Measurements from ENCODE around the gene FRS3. TPM values are rescaled to one million over a fixed set of nuclear protein-coding genes. Genes with fewer than 3 reads are reported as not detected.

Gene FRS3
- total RNA-seq, 1 donor from 2014 or later: 3.3 TPM

GRCh38 chr6:41822021-41822420, 42.3 kb upstream of the FRS3 start:
- TF ChIP-seq CTCF (IDR thresholded peaks at IDR 0.05): no peak

GRCh38 chr6:41821266-41821665, 41.6 kb upstream of the FRS3 start:
- Mint-ChIP-seq H3K4me3 (ENCODE audit: unreplicated experiment) (no peak overlapping the region), H3K4me1 (ENCODE audit: low read depth) (peaks cover 29% of the 10 kb centered on the region), H3K27me3 (ENCODE audit: low read depth) (no peaks in the 10 kb centered on the region), H3K9me3 (ENCODE audit: low read depth) (no peaks in the 10 kb centered on the region), H3K27ac (ENCODE audit: unreplicated experiment) (no peak overlapping the region), H3K36me3 (ENCODE audit: low read depth) (peaks cover 2% of the 10 kb centered on the region)
- DNase-seq (ENCODE audit: low spot score): no peak
- no peak for TF ChIP-seq CTCF (IDR thresholded peaks at IDR 0.05)

More at GRCh38 chr6:41822021-41822420, 42.3 kb upstream of the FRS3 start:
- Mint-ChIP-seq H3K9me3 (ENCODE audit: low read depth) (no peaks in the 10 kb centered on the region), H3K27me3 (ENCODE audit: low read depth) (no peaks in the 10 kb centered on the region), H3K4me3 (ENCODE audit: unreplicated experiment) (no peak overlapping the region), H3K27ac (ENCODE audit: unreplicated experiment) (no peak overlapping the region), H3K4me1 (ENCODE audit: low read depth) (peaks cover 28% of the 10 kb centered on the region), H3K36me3 (ENCODE audit: low read depth) (peaks cover 2% of the 10 kb centered on the region)
- DNase-seq (ENCODE audit: low spot score): no peak

- Mint-ChIP-seq H3K36me3 (ENCODE audit: low read depth) (peaks cover 2% of the 10 kb centered on the region), H3K9me3 (ENCODE audit: low read depth) (no peaks in the 10 kb centered on the region), H3K27ac (ENCODE audit: unreplicated experiment) (no peak overlapping the region), H3K4me1 (ENCODE audit: low read depth) (peaks cover 13% of the 10 kb centered on the region), H3K27me3 (ENCODE audit: low read depth) (no peaks in the 10 kb centered on the region), H3K4me3 (ENCODE audit: unreplicated experiment) (no peak overlapping the region)
- no peak for TF ChIP-seq CTCF (IDR thresholded peaks at IDR 0.05)
- DNase-seq (ENCODE audit: low spot score): no peak
Observed at GRCh38 chr6:41818271-41819054, 38.8 kb upstream of the FRS3 start.

GRCh38 chr6:41815587-41815986, 35.9 kb upstream of the FRS3 start:
- H3K9me3 Mint-ChIP-seq (ENCODE audit: low read depth): no peaks in the 10 kb centered on the region
- H3K4me3 Mint-ChIP-seq (ENCODE audit: unreplicated experiment): no peak overlapping the region
- H3K27ac Mint-ChIP-seq (ENCODE audit: unreplicated experiment): peak overlapping the region; percentile 82
- DNase-seq (ENCODE audit: low spot score): no peak
- H3K36me3 Mint-ChIP-seq (ENCODE audit: low read depth): no peaks in the 10 kb centered on the region
- no peaks in the 10 kb centered on the region for H3K27me3 Mint-ChIP-seq (ENCODE audit: low read depth)
- peaks cover 11% of the 10 kb centered on the region for H3K4me1 Mint-ChIP-seq (ENCODE audit: low read depth)
- TF ChIP-seq CTCF (IDR thresholded peaks at IDR 0.05): no peak

- DNase-seq (ENCODE audit: low spot score): no peak
- H3K27ac Mint-ChIP-seq (ENCODE audit: unreplicated experiment): no peak overlapping the region
- no peaks in the 10 kb centered on the region for H3K36me3 Mint-ChIP-seq (ENCODE audit: low read depth)
- H3K27me3 Mint-ChIP-seq (ENCODE audit: low read depth): no peaks in the 10 kb centered on the region
- H3K9me3 Mint-ChIP-seq (ENCODE audit: low read depth): no peaks in the 10 kb centered on the region
- H3K4me3 Mint-ChIP-seq (ENCODE audit: unreplicated experiment): no peak overlapping the region
- no peak for TF ChIP-seq CTCF (IDR thresholded peaks at IDR 0.05)
- peaks cover 11% of the 10 kb centered on the region for H3K4me1 Mint-ChIP-seq (ENCODE audit: low read depth)
Observed at GRCh38 chr6:41814629-41815028, 34.9 kb upstream of the FRS3 start.
